GM12874 (cell line): ENCODE results near the gene LRRC23.

Experiments used
- CTCF ChIP-seq: IDR thresholded peaks from 2 replicates; pipeline ENCODE4 v1.5.1; 2011; ENCODE audit warnings: low read depth, mild to moderate bottlenecking, control low read depth, low read length, moderate library complexity; ENCODE audit not compliant: insufficient read depth

The LRRC23 gene

GRCh38 chr12:6935371-6936193, 31.0 kb downstream of the LRRC23 start:
- TF ChIP-seq CTCF: no peak

- TF ChIP-seq CTCF: no peak
These were observed 31.6 kb downstream of the LRRC23 start for GRCh38 chr12:6936194-6936635.

- 0 out of 2 replicates have a peak, but pooled peaks have one; percentile 1 for TF ChIP-seq CTCF
These were observed 32.2 kb downstream of the LRRC23 start for GRCh38 chr12:6936636-6937480.

- peak; percentile 96 for TF ChIP-seq CTCF
These were observed 33.1 kb downstream of the LRRC23 start for GRCh38 chr12:6937481-6938352.

- no peak for TF ChIP-seq CTCF
These were observed 34.0 kb downstream of the LRRC23 start for GRCh38 chr12:6938353-6939190.

GRCh38 chr12:6939191-6939540, 34.5 kb downstream of the LRRC23 start:
- no peak for TF ChIP-seq CTCF
